Measurements from ENCODE around the gene FBXO11. TPM values are rescaled to one million over a fixed set of nuclear protein-coding genes. Genes with fewer than 3 reads are reported as not detected.
"Not testable (repeated sequence)": the region's sequence is repeated elsewhere in the genome, so short reads cannot be mapped to it uniquely, and the experiment has no call there.

Gene FBXO11
- total RNA-seq, 1 donor from 2014 or later, result 83.9 TPM

- Mint-ChIP-seq H3K9me3 (no peaks in the 10 kb centered on the region), H3K27ac (no peak overlapping the region), H3K4me1 (ENCODE audit: unreplicated experiment) (peaks cover 32% of the 10 kb centered on the region), H3K4me3 (no peak overlapping the region), H3K36me3 (peaks cover 26% of the 10 kb centered on the region), H3K27me3 (no peaks in the 10 kb centered on the region)
- no peak for TF ChIP-seq CTCF (conservative IDR thresholded peaks at IDR 0.05)
- no peak for DNase-seq (ENCODE audit: extremely low spot score, unreplicated experiment)
Measured at GRCh38 chr2:47868611-47869352, 37.5 kb downstream of the FBXO11 start.

- Mint-ChIP-seq H3K4me1 (ENCODE audit: unreplicated experiment) (peaks cover 32% of the 10 kb centered on the region), H3K27me3 (no peaks in the 10 kb centered on the region), H3K9me3 (no peaks in the 10 kb centered on the region), H3K36me3 (peaks cover 20% of the 10 kb centered on the region), H3K27ac (no peak overlapping the region), H3K4me3 (no peak overlapping the region)
- no peak for TF ChIP-seq CTCF (conservative IDR thresholded peaks at IDR 0.05)
- no peak for DNase-seq (ENCODE audit: extremely low spot score, unreplicated experiment)
Measured at GRCh38 chr2:47867205-47867604, 39.1 kb downstream of the FBXO11 start.

GRCh38 chr2:47864566-47864965, 41.7 kb downstream of the FBXO11 start:
- no peak for DNase-seq (ENCODE audit: extremely low spot score, unreplicated experiment)
- Mint-ChIP-seq H3K9me3 (no peaks in the 10 kb centered on the region), H3K4me1 (ENCODE audit: unreplicated experiment) (peaks cover 18% of the 10 kb centered on the region), H3K27me3 (no peaks in the 10 kb centered on the region), H3K27ac (no peak overlapping the region), H3K36me3 (peaks cover 4% of the 10 kb centered on the region), H3K4me3 (no peak overlapping the region)
- TF ChIP-seq CTCF (conservative IDR thresholded peaks at IDR 0.05), result no peak

- TF ChIP-seq CTCF (conservative IDR thresholded peaks at IDR 0.05), result no peak
- H3K36me3 Mint-ChIP-seq, result peaks cover under 1% of the 10 kb centered on the region
- no peaks in the 10 kb centered on the region for H3K9me3 Mint-ChIP-seq
- H3K4me1 Mint-ChIP-seq (ENCODE audit: unreplicated experiment), result peaks cover 12% of the 10 kb centered on the region
- H3K4me3 Mint-ChIP-seq, result no peak overlapping the region
- H3K27ac Mint-ChIP-seq, result no peak overlapping the region
- H3K27me3 Mint-ChIP-seq, result no peaks in the 10 kb centered on the region
- no peak for DNase-seq (ENCODE audit: extremely low spot score, unreplicated experiment)
Measured at GRCh38 chr2:47862949-47863348, 43.3 kb downstream of the FBXO11 start.

GRCh38 chr2:47853067-47853777, 53.1 kb downstream of the FBXO11 start:
- not testable (repeated sequence) for H3K27me3 Mint-ChIP-seq; H3K27ac Mint-ChIP-seq; DNase-seq (ENCODE audit: extremely low spot score, unreplicated experiment); H3K4me1 Mint-ChIP-seq (ENCODE audit: unreplicated experiment); H3K4me3 Mint-ChIP-seq; H3K9me3 Mint-ChIP-seq; H3K36me3 Mint-ChIP-seq

GRCh38 chr2:47850198-47850597, 56.1 kb downstream of the FBXO11 start:
- H3K9me3 Mint-ChIP-seq, result no peaks in the 10 kb centered on the region
- DNase-seq (ENCODE audit: extremely low spot score, unreplicated experiment), result no peak
- TF ChIP-seq CTCF (conservative IDR thresholded peaks at IDR 0.05), result no peak
- H3K4me3 Mint-ChIP-seq, result no peak overlapping the region
- peaks cover 6% of the 10 kb centered on the region for H3K4me1 Mint-ChIP-seq (ENCODE audit: unreplicated experiment)
- no peaks in the 10 kb centered on the region for H3K36me3 Mint-ChIP-seq
- H3K27me3 Mint-ChIP-seq, result no peaks in the 10 kb centered on the region
- no peak overlapping the region for H3K27ac Mint-ChIP-seq

All from type B pancreatic cell (in vitro differentiated cells).